Measurements from ENCODE around the gene KCTD15.

Gene KCTD15

GRCh38 chr19:33821871-33822270 is 25.2 kb downstream of the KCTD15 start:
- H3K4me3 ChIP-seq (ENCODE audit: low read length) = no peak overlapping the region
- TF ChIP-seq CTCF (conservative IDR thresholded peaks at IDR 0.05; ENCODE audit: low read length) = no peak
- DNase-seq (ENCODE audit: low read depth) = no peak

- H3K4me3 ChIP-seq (ENCODE audit: low read length) = no peak overlapping the region
- DNase-seq (ENCODE audit: low read depth) = no peak
- TF ChIP-seq CTCF (conservative IDR thresholded peaks at IDR 0.05; ENCODE audit: low read length) = no peak
These were observed 26.7 kb downstream of the KCTD15 start for GRCh38 chr19:33823341-33823740.

GRCh38 chr19:33825556-33825955 is 28.9 kb downstream of the KCTD15 start:
- TF ChIP-seq CTCF (conservative IDR thresholded peaks at IDR 0.05; ENCODE audit: low read length) = no peak

GRCh38 chr19:33826521-33826920 is 29.9 kb downstream of the KCTD15 start:
- H3K4me3 ChIP-seq (ENCODE audit: low read length) = no peak overlapping the region
- no peak for TF ChIP-seq CTCF (conservative IDR thresholded peaks at IDR 0.05; ENCODE audit: low read length)
- DNase-seq (ENCODE audit: low read depth) = no peak

More at GRCh38 chr19:33825556-33825955, 28.9 kb downstream of the KCTD15 start:
- no peak overlapping the region for H3K4me3 ChIP-seq (ENCODE audit: low read length)
- no peak for DNase-seq (ENCODE audit: low read depth)

GRCh38 chr19:33828266-33829075 is 31.8 kb downstream of the KCTD15 start:
- H3K4me3 ChIP-seq (ENCODE audit: low read length) = no peak overlapping the region
- no peak for TF ChIP-seq CTCF (conservative IDR thresholded peaks at IDR 0.05; ENCODE audit: low read length)
- no peak for DNase-seq (ENCODE audit: low read depth)

- no peak for TF ChIP-seq CTCF (conservative IDR thresholded peaks at IDR 0.05; ENCODE audit: low read length)
- no peak for DNase-seq (ENCODE audit: low read depth)
- no peak overlapping the region for H3K4me3 ChIP-seq (ENCODE audit: low read length)
These were observed 33.6 kb downstream of the KCTD15 start for GRCh38 chr19:33830264-33830663.

GRCh38 chr19:33831825-33832224 is 35.2 kb downstream of the KCTD15 start:
- H3K4me3 ChIP-seq (ENCODE audit: low read length) = no peak overlapping the region
- TF ChIP-seq CTCF (conservative IDR thresholded peaks at IDR 0.05; ENCODE audit: low read length) = no peak
- no peak for DNase-seq (ENCODE audit: low read depth)
